Measurements from ENCODE around the gene EPB41L4B. TPM values are rescaled to one million over a fixed set of nuclear protein-coding genes. Genes with fewer than 3 reads are reported as not detected.

The EPB41L4B gene
- total RNA-seq, 1 experiment from 2014 or later, result 8.1 TPM

DNA sequence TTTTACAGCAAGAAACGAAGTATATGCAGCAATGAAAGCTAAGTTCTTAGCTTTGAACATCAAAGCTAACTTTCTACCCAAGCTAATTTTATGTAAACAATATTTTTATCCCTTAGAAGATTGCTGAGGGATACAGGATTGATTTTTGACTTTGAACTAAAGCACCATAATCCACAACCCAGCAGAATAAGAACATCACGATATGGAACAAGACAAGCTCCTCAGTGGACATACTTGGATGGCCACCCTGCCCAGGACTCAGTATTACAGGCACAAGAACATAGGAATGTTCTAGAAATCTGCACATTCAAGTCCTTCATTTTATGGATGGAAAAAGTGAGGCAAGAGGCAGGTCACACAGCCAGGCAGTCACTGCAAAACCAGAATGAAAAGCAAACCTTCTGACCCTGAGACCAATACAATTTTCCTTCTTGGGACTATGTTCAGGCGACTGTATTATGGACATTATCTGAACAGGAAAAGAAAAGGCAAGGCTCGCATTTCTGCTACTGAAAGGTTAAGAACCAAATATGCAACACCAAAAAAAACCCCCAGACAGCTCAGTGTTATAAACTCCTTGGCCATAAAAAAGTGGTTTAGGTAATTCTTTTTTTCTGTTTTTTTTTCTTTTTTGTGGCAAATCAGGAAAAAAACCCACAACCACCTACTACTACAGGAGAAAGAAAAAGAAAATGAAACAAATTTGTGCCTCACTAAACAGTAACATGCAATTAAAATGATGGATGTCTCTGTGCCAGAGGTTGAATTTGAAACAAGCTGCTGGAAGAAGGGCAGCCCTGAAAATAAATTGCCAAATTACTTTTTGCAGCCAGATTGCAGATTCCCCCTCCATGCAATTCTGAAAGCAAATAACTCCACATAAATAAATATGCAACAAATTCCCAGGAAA, 25.4 kb downstream of the EPB41L4B start:
- no peak for ATAC-seq
- no peak overlapping the region for H3K27ac ChIP-seq (ENCODE audit: low read depth, low read length)
- no peak overlapping the region for H3K4me3 ChIP-seq (replicated peaks in 1 of 2; ENCODE audit: low read depth in 1 of 2, low read length in 2 of 2)
- POLR2A ChIA-PET, result no interaction called here
- no peaks in the 10 kb centered on the region for H3K27me3 ChIP-seq (ENCODE audit: insufficient read depth, low read length)
- H3K9ac ChIP-seq (ENCODE audit: low read length), result no peak overlapping the region
- no peak for DNase-seq (ENCODE audit: low read depth, low spot score)
- TF ChIP-seq YY1 (IDR thresholded peaks at IDR 0.05; ENCODE audit: extremely low read depth, insufficient replicate concordance, low read depth, low read length), result no peak
- no peak for TF ChIP-seq EZH2phosphoT487 (IDR thresholded peaks at IDR 0.05; ENCODE audit: borderline replicate concordance)
- TF ChIP-seq EGR1 (IDR thresholded peaks at IDR 0.05; ENCODE audit: low read depth), result no peak
- TF ChIP-seq RAD21 (IDR thresholded peaks at IDR 0.05; ENCODE audit: low read depth), result no peak
- TF ChIP-seq TCF7L2 (IDR thresholded peaks at IDR 0.05; ENCODE audit: borderline replicate concordance, extremely low read depth, insufficient read depth, insufficient read length), result no peak
- TF ChIP-seq SP1 (IDR thresholded peaks at IDR 0.05; ENCODE audit: low read depth), result no peak
- no peak for TF ChIP-seq SIN3A (IDR thresholded peaks at IDR 0.05; ENCODE audit: low read depth)
- TF ChIP-seq, protein P1, sequence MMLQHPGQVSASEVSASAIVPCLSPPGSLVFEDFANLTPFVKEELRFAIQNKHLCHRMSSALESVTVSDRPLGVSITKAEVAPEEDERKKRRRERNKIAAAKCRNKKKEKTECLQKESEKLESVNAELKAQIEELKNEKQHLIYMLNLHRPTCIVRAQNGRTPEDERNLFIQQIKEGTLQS (IDR thresholded peaks at IDR 0.05), result no peak
- no peak for TF ChIP-seq ZFX (IDR thresholded peaks at IDR 0.05)
- H3K4me1 ChIP-seq (ENCODE audit: control insufficient read depth in 1 of 2, insufficient read depth in 2 of 2, low read length in 2 of 2), result no peaks in the 10 kb centered on the region
- no peaks in the 10 kb centered on the region for H4K20me1 ChIP-seq (ENCODE audit: insufficient read depth)
- intact Hi-C loops (cut with micrococcal nuclease), result no loop called here
- H3K4me2 ChIP-seq (ENCODE audit: low read length), result no peak overlapping the region
- CTCF ChIA-PET, result no interaction called here
- H3K79me2 ChIP-seq (ENCODE audit: insufficient read depth, low read length), result peaks cover 14% of the 10 kb centered on the region
- no peaks in the 10 kb centered on the region for H3K9me3 ChIP-seq (ENCODE audit: control insufficient read depth in 1 of 2, insufficient read depth in 1 of 2, low read depth in 1 of 2, low read length in 2 of 2)
- no peak overlapping the region for H2AFZ ChIP-seq (ENCODE audit: low read depth, low read length, poor library complexity, severe bottlenecking)
- RAD21 ChIA-PET (ENCODE audit: low non-redundant PET in 1 of 2, low total read pairs in 2 of 2, uncharacterized antibody in 2 of 2, unreplicated experiment in 2 of 2), result no interaction called here
- BruUV-seq (replicated peaks), result no TSS peak
- H3K36me3 ChIP-seq (ENCODE audit: control insufficient read depth in 1 of 2, insufficient read depth in 2 of 2, low read length in 2 of 2), result no peaks in the 10 kb centered on the region
- no peaks in the 10 kb centered on the region for H3K9me2 ChIP-seq (ENCODE audit: insufficient read depth)

DNA sequence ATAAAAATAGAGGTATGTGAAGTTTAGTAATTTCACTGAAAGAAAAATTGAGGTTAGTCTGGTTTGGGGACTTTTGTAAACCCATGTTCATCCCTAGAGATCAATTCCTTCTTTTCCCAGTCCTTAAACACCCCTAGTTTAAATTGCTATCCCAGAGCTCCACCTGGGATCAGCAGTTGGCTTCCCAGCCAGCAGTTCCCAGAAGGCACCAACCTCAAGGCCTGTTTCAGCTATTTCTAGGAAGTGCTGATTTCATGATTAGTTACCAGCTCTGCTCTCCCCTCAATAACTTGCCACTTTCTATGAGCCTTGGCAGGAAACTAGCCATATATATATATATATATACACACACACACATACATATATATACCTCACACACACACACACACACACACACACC, 30.5 kb downstream of the EPB41L4B start:
- no peak overlapping the region for H2AFZ ChIP-seq (ENCODE audit: low read depth, low read length, poor library complexity, severe bottlenecking)
- no peak overlapping the region for H3K4me2 ChIP-seq (ENCODE audit: low read length)
- H3K79me2 ChIP-seq (ENCODE audit: insufficient read depth, low read length), result peaks cover 9% of the 10 kb centered on the region
- H3K4me3 ChIP-seq (replicated peaks in 1 of 2; ENCODE audit: low read depth in 1 of 2, low read length in 2 of 2), result no peak overlapping the region
- no peak for DNase-seq (ENCODE audit: low read depth, low spot score)
- ATAC-seq, result no peak
- H3K9me3 ChIP-seq (ENCODE audit: control insufficient read depth in 1 of 2, insufficient read depth in 1 of 2, low read depth in 1 of 2, low read length in 2 of 2), result no peaks in the 10 kb centered on the region
- ChIA-PET POLR2A (no interaction called here), RAD21 (ENCODE audit: low non-redundant PET in 1 of 2, low total read pairs in 2 of 2, uncharacterized antibody in 2 of 2, unreplicated experiment in 2 of 2) (no interaction called here), CTCF (no interaction called here)
- H3K27me3 ChIP-seq (ENCODE audit: insufficient read depth, low read length), result no peaks in the 10 kb centered on the region
- BruUV-seq (replicated peaks), result no TSS peak
- H3K27ac ChIP-seq (ENCODE audit: low read depth, low read length), result no peak overlapping the region
- no peaks in the 10 kb centered on the region for H3K9me2 ChIP-seq (ENCODE audit: insufficient read depth)
- H4K20me1 ChIP-seq (ENCODE audit: insufficient read depth), result no peaks in the 10 kb centered on the region
- intact Hi-C loops (cut with micrococcal nuclease), result no loop called here
- H3K36me3 ChIP-seq (ENCODE audit: control insufficient read depth in 1 of 2, insufficient read depth in 2 of 2, low read length in 2 of 2), result no peaks in the 10 kb centered on the region
- TF ChIP-seq EZH2phosphoT487 (IDR thresholded peaks at IDR 0.05; ENCODE audit: borderline replicate concordance) (no peak), POLR2A (IDR thresholded peaks at IDR 0.05; ENCODE audit: borderline replicate concordance, extremely low read depth, insufficient read depth, insufficient read length) (no peak), ZFX (IDR thresholded peaks at IDR 0.05) (no peak), FOSL1 (IDR thresholded peaks at IDR 0.05; ENCODE audit: low read depth) (no peak), RAD21 (IDR thresholded peaks at IDR 0.05; ENCODE audit: low read depth) (no peak)
- TF ChIP-seq, protein P2, sequence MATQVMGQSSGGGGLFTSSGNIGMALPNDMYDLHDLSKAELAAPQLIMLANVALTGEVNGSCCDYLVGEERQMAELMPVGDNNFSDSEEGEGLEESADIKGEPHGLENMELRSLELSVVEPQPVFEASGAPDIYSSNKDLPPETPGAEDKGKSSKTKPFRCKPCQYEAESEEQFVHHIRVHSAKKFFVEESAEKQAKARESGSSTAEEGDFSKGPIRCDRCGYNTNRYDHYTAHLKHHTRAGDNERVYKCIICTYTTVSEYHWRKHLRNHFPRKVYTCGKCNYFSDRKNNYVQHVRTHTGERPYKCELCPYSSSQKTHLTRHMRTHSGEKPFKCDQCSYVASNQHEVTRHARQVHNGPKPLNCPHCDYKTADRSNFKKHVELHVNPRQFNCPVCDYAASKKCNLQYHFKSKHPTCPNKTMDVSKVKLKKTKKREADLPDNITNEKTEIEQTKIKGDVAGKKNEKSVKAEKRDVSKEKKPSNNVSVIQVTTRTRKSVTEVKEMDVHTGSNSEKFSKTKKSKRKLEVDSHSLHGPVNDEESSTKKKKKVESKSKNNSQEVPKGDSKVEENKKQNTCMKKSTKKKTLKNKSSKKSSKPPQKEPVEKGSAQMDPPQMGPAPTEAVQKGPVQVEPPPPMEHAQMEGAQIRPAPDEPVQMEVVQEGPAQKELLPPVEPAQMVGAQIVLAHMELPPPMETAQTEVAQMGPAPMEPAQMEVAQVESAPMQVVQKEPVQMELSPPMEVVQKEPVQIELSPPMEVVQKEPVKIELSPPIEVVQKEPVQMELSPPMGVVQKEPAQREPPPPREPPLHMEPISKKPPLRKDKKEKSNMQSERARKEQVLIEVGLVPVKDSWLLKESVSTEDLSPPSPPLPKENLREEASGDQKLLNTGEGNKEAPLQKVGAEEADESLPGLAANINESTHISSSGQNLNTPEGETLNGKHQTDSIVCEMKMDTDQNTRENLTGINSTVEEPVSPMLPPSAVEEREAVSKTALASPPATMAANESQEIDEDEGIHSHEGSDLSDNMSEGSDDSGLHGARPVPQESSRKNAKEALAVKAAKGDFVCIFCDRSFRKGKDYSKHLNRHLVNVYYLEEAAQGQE (IDR thresholded peaks at IDR 0.05; ENCODE audit: low read depth), result no peak
- H3K4me1 ChIP-seq (ENCODE audit: control insufficient read depth in 1 of 2, insufficient read depth in 2 of 2, low read length in 2 of 2), result no peaks in the 10 kb centered on the region
- no peak overlapping the region for H3K9ac ChIP-seq (ENCODE audit: low read length)
